ENCODE data around the gene APOA4.

DNA sequence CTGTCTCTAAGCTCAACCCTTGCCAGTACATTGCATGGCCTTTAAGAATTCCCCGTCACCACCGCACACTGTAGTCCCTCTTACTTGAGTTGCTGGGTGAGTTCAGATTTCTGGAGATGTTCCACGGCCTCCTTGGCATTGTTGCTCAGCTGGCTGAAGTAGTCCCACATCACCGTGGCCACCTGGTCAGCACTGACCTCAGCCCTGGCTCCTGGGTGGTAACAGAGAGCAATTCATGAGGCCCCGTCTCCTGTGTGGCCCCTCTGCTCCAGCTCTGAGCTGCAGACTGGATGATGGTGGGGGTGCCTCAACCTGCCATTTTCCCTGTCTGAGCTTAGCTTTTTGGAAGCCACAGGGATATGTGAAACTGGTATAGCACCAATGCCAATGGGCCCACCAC, 529 bp downstream of the APOA4 start:
- TF ChIP-seq, protein P1, sequence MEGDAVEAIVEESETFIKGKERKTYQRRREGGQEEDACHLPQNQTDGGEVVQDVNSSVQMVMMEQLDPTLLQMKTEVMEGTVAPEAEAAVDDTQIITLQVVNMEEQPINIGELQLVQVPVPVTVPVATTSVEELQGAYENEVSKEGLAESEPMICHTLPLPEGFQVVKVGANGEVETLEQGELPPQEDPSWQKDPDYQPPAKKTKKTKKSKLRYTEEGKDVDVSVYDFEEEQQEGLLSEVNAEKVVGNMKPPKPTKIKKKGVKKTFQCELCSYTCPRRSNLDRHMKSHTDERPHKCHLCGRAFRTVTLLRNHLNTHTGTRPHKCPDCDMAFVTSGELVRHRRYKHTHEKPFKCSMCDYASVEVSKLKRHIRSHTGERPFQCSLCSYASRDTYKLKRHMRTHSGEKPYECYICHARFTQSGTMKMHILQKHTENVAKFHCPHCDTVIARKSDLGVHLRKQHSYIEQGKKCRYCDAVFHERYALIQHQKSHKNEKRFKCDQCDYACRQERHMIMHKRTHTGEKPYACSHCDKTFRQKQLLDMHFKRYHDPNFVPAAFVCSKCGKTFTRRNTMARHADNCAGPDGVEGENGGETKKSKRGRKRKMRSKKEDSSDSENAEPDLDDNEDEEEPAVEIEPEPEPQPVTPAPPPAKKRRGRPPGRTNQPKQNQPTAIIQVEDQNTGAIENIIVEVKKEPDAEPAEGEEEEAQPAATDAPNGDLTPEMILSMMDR (IDR thresholded peaks at IDR 0.05): no peak
- TF ChIP-seq POLR2AphosphoS5 (IDR thresholded peaks at IDR 0.05) (no peak), EP300 (IDR thresholded peaks at IDR 0.05) (no peak), POLR2A (IDR thresholded peaks at IDR 0.05) (no peak)
